PC-9 (cell line): ENCODE results near the gene SIK3. TPM values are rescaled to one million over a fixed set of nuclear protein-coding genes. Genes with fewer than 3 reads are reported as not detected.
A peak's percentile ranks its signal among the peaks of the same experiment; 100 is the strongest.

Experiments
- BruUV-seq: library from RNA; stranded (reverse); fragments of 400-500 nt; replicated peaks from 2 replicates; lab custom pipeline; 2021; lab: Mats Ljungman, UMichigan
- CTCF ChIA-PET: fragments of 300-600 bp; sonication (Branson Sonifier 250); formaldehyde crosslinking; loops from one replicate; lab custom pipeline; 2022; ENCODE audit warnings: antibody characterized with exemption; lab: Charles Lee
- POLR2A ChIA-PET: fragments of 300-600 bp; sonication (Branson Sonifier 250); formaldehyde crosslinking; loops from one replicate; lab custom pipeline; 2022; ENCODE audit warnings: antibody characterized with exemption; ENCODE audit not compliant: unreplicated experiment; lab: Charles Lee
- DNase-seq, 2 experiments: peaks; one replicate each; pipeline versions ENCODE4 v3.0.0 to v3.0.0-alpha.2; 2015 to 2022; ENCODE audit warnings: mixed read lengths in 1 of 2
- H2AFZ ChIP-seq: fragments of 200-600 bp; sonication (generic); 2 replicates; pipeline ENCODE4 v1.8.1; 2017; ENCODE audit warnings: antibody characterized with exemption
- H3F3A ChIP-seq: fragments of 200-600 bp; sonication (generic); 2 replicates; pipeline ENCODE4 v1.8.1; 2017; ENCODE audit warnings: antibody characterized with exemption, mild to moderate bottlenecking, low read depth; ENCODE audit not compliant: insufficient read depth
- H3K27ac ChIP-seq: fragments of 200-600 bp; sonication (generic); 2 replicates; pipeline ENCODE4 v1.6.1; 2016; ENCODE audit warnings: mixed run types
- H3K27me3 ChIP-seq: fragments of 200-600 bp; sonication (generic); 2 replicates; pipeline ENCODE4 v1.6.1; 2016; ENCODE audit warnings: low read depth, mixed run types; ENCODE audit not compliant: insufficient read depth
- H3K36me3 ChIP-seq: fragments of 200-600 bp; sonication (generic); 2 replicates; pipeline ENCODE4 v1.6.1; 2016; ENCODE audit warnings: low read depth, mixed run types
- H3K4me1 ChIP-seq: fragments of 200-600 bp; sonication (generic); replicated peaks from 2 replicates; pipeline ENCODE4 v1.6.1; 2016; ENCODE audit warnings: mixed run types; ENCODE audit not compliant: insufficient read depth
- H3K4me2 ChIP-seq: fragments of 200-600 bp; sonication (generic); 2 replicates; pipeline ENCODE4 v1.6.1; 2017; ENCODE audit warnings: mixed run types
- H3K4me3 ChIP-seq: fragments of 200-600 bp; sonication (generic); 2 replicates; pipeline ENCODE4 v1.6.1; 2016; ENCODE audit warnings: mixed run types
- H3K79me2 ChIP-seq: fragments of 200-600 bp; sonication (generic); 2 replicates; pipeline ENCODE4 v1.6.1; 2017; ENCODE audit warnings: low read depth, mixed run types
- H3K9me2 ChIP-seq: fragments of 200-600 bp; sonication (generic); 2 replicates; pipeline ENCODE4 v1.8.1; 2017; ENCODE audit warnings: mild to moderate bottlenecking; ENCODE audit not compliant: insufficient read depth
- H3K9me3 ChIP-seq: fragments of 200-600 bp; sonication (generic); 2 replicates; pipeline ENCODE4 v1.8.1; 2016; ENCODE audit warnings: low read depth; ENCODE audit not compliant: insufficient read depth
- H4K20me1 ChIP-seq: fragments of 200-600 bp; sonication (generic); 2 replicates; pipeline ENCODE4 v1.8.1; 2017; ENCODE audit not compliant: insufficient read depth
- EZH2 ChIP-seq: fragments of 200-600 bp; sonication (generic); IDR thresholded peaks from 2 replicates; pipeline ENCODE4 v1.8.0; 2017; ENCODE audit warnings: antibody characterized with exemption, low read depth
- intact Hi-C: fragments of 100-400 bp; cut with micrococcal nuclease; formaldehyde crosslinking; loops from one replicate; pipeline ENCODE4 v1.10.0; 2022; ENCODE audit not compliant: unreplicated experiment
- total RNA-seq: library from RNA; stranded (reverse); gene quantifications from 2 replicates; pipeline ENCODE4 v1.2.3, GENCODE V29; 2021
- TF ChIP-seq, protein P1 (sequence below): fragments of 200-600 bp; sonication (generic); conservative IDR thresholded peaks from 2 replicates; pipeline ENCODE4 v1.6.1; 2017; ENCODE audit warnings: mixed run types, antibody characterized with exemption, mild to moderate bottlenecking, moderate library complexity

SIK3 gene
- total RNA-seq, 1 experiment from 2014 or later, result 30.2 TPM

DNA sequence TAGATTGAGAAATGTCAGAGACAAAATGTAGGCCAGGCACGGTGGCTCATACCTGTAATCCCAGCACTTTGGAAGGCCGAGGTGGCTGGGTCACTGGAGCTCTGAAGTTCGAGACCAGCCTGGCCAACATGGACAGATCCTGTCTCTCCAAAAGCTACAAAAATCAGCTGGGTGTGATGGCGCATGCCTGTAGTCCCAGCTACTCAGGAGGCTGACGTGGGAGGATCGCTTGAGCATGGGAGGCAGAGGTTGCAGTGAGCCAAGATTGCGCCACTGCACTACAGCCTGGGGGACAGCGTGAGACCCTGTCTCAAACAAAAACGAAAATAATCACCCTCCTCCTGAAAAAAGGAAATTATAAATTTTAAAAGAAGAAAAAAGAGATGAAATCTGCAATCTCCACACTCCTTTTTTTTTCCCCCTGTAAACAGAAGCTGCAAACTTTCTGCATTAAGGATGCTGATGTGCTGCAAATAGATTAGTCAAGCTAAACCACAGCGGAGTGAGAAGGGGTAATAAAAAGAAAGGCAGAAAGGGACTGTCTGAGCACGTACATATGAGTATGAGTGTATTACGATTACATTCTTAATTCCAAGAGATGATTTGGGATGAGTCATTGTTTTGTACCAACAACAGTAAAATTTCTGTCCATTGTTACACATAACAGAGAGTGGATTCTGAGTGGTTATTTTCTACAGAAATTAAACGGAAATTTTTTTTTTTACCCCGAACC lies 87.3 kb downstream of the SIK3 start:
- no peaks in the 10 kb centered on the region for H3K9me2 ChIP-seq
- H2AFZ ChIP-seq, result no peak overlapping the region
- peak overlapping the region; percentile 36 for H3K27ac ChIP-seq
- H3K36me3 ChIP-seq, result no peaks in the 10 kb centered on the region
- 0 out of 2 replicates have a peak overlapping the region, but pooled peaks have one; percentile 3 for H3K4me2 ChIP-seq
- BruUV-seq, result no TSS peak
- POLR2A ChIA-PET, result no interaction called here
- H3K9me3 ChIP-seq, result no peaks in the 10 kb centered on the region
- peaks cover 10% of the 10 kb centered on the region for H3F3A ChIP-seq
- peaks cover 7% of the 10 kb centered on the region for H3K4me1 ChIP-seq
- no peaks in the 10 kb centered on the region; the same call in none of the 2 replicates for H4K20me1 ChIP-seq
- DNase-seq, result peak in 1 of 2 experiments; percentile 74
- intact Hi-C loops, result no loop called here
- H3K4me3 ChIP-seq, result no peak overlapping the region
- TF ChIP-seq, protein P1, sequence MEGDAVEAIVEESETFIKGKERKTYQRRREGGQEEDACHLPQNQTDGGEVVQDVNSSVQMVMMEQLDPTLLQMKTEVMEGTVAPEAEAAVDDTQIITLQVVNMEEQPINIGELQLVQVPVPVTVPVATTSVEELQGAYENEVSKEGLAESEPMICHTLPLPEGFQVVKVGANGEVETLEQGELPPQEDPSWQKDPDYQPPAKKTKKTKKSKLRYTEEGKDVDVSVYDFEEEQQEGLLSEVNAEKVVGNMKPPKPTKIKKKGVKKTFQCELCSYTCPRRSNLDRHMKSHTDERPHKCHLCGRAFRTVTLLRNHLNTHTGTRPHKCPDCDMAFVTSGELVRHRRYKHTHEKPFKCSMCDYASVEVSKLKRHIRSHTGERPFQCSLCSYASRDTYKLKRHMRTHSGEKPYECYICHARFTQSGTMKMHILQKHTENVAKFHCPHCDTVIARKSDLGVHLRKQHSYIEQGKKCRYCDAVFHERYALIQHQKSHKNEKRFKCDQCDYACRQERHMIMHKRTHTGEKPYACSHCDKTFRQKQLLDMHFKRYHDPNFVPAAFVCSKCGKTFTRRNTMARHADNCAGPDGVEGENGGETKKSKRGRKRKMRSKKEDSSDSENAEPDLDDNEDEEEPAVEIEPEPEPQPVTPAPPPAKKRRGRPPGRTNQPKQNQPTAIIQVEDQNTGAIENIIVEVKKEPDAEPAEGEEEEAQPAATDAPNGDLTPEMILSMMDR, result no peak
- no peak for TF ChIP-seq EZH2
- peaks cover 40% of the 10 kb centered on the region for H3K79me2 ChIP-seq
- H3K27me3 ChIP-seq, result no peaks in the 10 kb centered on the region
- CTCF ChIA-PET, result interaction anchor here (0.7 kb wide), 1 partner anchor 79 kb away, joined by 3 read pairs; no protein-coding TSS in a partner anchor

DNA sequence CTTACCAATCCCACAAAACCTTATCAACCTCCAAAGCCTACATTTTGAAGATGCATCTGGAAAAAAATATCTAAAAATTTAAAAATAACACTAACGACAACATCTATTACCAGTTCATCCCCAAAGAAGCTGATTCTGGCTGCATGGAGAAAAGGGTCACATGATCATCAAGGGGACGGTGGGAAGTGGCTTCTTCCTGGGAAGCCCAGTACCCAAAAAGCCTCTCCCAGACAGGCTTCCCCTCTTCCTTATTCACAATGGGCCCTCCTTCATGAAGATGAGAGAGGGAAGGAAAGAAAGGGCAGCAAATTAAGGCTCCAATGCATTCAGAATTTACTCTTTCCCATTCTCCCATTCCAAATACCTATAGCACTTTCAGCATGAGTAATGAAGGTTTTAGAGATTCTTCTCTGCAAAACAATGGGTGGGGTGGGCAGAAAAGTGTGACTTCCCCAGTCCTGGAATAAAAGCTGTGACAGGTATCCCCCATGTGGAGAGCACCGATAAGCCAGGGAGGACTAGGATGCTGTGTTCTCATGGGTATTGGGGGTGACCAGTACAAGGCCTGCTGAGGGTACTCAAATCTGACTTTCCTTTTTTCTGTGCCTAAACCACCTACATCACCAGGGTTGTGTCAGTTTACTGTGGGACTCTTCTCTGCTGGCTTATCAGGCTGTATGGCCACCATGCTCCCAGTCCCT lies 88.2 kb downstream of the SIK3 start:
- no peak overlapping the region for H3K4me3 ChIP-seq
- DNase-seq, result no peak
- H3K36me3 ChIP-seq, result no peaks in the 10 kb centered on the region
- ChIA-PET POLR2A (no interaction called here), CTCF (no interaction called here)
- H3K27ac ChIP-seq, result no peak overlapping the region
- no peaks in the 10 kb centered on the region for H3K9me2 ChIP-seq
- peaks cover 7% of the 10 kb centered on the region for H3K4me1 ChIP-seq
- H3K4me2 ChIP-seq, result no peak overlapping the region
- H3K9me3 ChIP-seq, result no peaks in the 10 kb centered on the region
- intact Hi-C loops, result no loop called here
- peaks cover 10% of the 10 kb centered on the region for H3F3A ChIP-seq
- TF ChIP-seq EZH2, result no peak
- TF ChIP-seq, protein P1, result no peak
- BruUV-seq, result no TSS peak
- H4K20me1 ChIP-seq, result no peaks in the 10 kb centered on the region; the same call in none of the 2 replicates
- peaks cover 36% of the 10 kb centered on the region for H3K79me2 ChIP-seq
- H3K27me3 ChIP-seq, result no peaks in the 10 kb centered on the region
- no peak overlapping the region for H2AFZ ChIP-seq

DNA sequence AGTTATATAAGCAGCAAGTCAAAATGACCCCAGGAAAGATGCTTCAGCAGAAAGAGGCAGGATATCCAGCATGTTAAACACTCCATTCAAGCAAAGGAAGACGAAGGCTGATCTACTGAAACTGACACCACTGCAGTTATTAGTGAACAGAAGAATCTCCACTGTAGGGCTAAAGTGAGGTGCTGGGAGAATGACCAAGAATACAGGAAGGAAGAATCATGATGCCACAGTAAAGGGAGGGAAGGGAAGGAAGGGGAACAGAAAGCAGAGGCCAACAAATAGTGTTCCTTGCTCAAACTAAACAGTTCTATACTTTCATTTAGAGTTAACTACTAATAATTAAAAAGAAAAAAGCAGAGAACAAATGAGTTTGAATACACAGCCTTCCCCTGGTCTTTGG lies 92.5 kb downstream of the SIK3 start:
- no peaks in the 10 kb centered on the region; the same call in 1 of the 2 replicates for H3F3A ChIP-seq
- no peaks in the 10 kb centered on the region; the same call in 1 of the 2 replicates for H3K4me1 ChIP-seq
- peaks cover 25% of the 10 kb centered on the region for H3K79me2 ChIP-seq
- TF ChIP-seq EZH2, result no peak
- TF ChIP-seq, protein P1, result no peak
- H3K36me3 ChIP-seq, result no peaks in the 10 kb centered on the region
- H3K27ac ChIP-seq, result no peak overlapping the region
- ChIA-PET CTCF (no interaction called here), POLR2A (no interaction called here)
- no peak overlapping the region for H3K4me2 ChIP-seq
- H3K27me3 ChIP-seq, result no peaks in the 10 kb centered on the region
- no peaks in the 10 kb centered on the region for H3K9me2 ChIP-seq
- intact Hi-C loops, result no loop called here
- no TSS peak for BruUV-seq
- H2AFZ ChIP-seq, result no peak overlapping the region
- no peaks in the 10 kb centered on the region for H3K9me3 ChIP-seq
- no peaks in the 10 kb centered on the region; the same call in 1 of the 2 replicates for H4K20me1 ChIP-seq
- no peak for DNase-seq
- no peak overlapping the region for H3K4me3 ChIP-seq
